HG02642 (cell line): ENCODE results near the gene TLN1.

ENCODE experiments used
- ATAC-seq: cut with Tn5 transposase; IDR thresholded peaks from one replicate; pipeline ENCODE4 v1.9.1; 2021; ENCODE audit warnings: mild to moderate bottlenecking; ENCODE audit not compliant: unreplicated experiment, poor library complexity

The TLN1 gene

DNA sequence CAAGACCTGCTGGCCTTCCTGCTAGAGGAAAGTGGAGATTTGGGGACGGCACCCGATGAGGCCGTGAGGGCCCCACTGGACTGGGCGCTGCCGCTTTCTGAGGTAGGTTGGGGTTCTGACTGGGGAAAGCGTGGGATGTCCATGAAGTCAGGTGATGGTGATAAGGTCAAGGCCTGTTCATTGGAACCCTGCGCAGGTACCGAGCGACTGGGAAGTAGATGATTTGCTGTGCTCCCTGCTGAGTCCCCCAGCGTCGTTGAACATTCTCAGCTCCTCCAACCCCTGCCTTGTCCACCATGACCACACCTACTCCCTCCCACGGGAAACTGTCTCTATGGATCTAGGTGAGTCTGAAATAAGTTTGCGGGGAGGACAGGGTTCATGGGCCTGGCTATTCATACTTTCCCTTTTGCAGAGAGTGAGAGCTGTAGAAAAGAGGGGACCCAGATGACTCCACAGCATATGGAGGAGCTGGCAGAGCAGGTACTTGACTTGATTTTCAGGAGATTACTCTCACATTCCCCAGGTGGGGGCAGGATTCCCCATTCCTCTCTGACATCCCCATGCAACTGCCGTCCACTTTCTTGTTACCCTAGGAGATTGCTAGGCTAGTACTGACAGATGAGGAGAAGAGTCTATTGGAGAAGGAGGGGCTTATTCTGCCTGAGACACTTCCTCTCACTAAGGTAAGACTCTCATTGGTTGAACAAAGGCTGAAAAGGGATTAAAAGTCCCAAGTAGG lies 976 bp upstream of the TLN1 start:
- ATAC-seq, result peak; percentile 1

DNA sequence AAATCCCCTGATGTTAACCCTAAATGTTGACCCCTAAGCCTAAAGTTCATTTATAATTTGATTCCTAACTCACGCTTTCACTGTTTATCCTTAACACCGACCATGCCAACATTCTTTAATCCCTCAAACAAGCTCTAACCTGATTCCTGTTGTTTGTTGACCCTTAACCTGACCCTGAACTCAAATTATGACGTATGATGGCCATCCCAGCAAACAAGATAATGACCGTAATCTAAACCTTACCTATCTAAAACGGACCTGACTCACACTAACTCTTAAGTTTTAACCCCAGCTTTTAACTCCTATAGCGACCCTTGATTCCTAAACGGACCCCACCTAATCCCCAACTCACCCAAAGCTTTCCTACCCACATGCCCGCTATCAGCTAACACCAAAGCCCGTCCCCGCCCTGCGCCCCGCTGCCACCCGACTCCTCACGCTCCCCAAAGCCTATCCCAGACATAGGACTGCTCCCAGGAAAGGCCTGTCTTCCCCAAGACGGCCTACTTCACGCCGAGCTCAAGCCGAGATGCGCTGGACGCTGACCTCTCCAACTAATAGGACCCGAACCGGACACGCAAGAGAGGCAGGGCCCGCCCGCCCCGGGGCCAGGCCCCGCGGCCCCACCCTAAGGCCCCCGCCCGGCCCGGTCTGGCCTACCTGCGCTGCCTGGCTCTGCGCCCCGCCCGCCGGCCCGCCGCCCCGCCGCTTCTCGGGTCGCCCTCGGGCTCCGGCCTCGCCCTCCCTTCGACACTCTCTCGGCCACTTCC lies 395 bp downstream of the TLN1 start:
- ATAC-seq, result peak; percentile 0

DNA sequence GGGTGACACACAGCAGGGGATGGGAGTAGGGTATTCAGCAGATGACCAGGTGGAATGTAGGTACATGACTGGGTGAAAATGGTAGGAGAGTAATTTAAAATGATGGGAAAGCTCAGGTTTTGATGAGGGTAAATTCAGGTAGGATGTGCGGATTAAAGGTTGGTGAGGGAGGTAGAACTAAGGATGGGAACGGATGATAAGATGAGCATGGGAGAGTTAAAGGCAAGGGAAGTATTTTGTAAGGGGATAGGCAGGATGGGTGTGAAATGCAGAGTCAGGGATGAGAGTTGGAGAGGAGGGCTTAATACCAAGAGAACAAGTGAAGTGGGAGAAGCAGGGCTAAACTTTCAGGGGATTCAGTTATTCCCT lies 1.5 kb downstream of the TLN1 start:
- no peak for ATAC-seq

DNA sequence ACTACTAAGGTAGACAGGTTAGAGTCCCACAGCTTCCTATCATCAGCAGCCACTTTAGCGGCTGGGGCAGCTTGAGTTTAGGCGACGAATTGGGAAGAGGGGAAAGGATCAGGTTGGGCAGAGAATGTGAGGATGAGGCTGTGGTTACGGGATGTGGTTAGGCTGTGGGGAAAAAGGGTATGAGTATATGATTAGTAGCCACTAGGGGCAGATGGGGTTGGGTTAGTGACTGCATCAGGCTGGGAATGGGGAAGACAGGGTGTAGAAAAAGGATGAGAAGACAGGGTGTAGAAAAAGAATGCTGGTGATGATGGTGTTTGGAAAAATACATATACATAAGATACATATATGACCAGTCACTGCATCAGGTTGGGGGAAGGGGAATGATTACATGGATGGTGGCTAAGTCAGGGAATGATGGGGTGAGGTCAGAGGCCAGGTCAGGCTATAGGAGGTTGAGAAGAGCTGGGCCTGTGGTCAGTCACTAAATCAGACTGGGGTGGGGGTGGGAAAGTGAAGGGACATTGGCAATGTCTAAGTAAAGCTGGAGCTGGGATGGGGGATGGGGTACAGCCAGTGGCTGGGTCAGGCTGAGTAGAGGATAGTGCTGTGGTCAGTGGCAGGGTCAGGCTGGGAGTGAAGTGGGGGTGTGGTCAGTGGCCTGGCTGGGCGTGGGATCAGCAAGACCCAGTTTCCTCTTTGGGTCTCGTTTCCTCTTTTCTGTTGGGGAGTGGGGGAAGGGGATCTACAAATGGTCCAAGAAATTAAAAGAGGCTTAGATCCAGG lies 2.1 kb downstream of the TLN1 start:
- ATAC-seq, result no peak

DNA sequence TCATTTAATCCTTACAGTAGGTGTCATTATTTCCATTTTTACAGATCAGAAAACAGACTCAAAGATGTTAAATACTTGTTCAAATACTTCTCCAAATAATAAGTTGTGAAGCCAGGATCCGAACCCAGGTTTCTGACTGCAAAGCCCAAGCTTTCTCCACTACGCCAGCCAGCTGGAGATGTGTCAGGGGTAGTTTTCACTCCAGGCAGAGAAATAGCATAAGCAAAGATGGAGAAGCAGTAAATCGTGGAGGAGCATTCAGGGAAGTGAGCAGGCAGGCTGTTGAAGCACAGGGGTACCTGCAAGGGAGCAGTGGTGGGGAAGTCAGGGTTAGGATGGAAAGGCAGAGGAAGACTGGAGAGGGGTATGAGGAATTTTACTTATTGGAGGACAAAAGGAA lies 2.9 kb downstream of the TLN1 start:
- ATAC-seq, result no peak

DNA sequence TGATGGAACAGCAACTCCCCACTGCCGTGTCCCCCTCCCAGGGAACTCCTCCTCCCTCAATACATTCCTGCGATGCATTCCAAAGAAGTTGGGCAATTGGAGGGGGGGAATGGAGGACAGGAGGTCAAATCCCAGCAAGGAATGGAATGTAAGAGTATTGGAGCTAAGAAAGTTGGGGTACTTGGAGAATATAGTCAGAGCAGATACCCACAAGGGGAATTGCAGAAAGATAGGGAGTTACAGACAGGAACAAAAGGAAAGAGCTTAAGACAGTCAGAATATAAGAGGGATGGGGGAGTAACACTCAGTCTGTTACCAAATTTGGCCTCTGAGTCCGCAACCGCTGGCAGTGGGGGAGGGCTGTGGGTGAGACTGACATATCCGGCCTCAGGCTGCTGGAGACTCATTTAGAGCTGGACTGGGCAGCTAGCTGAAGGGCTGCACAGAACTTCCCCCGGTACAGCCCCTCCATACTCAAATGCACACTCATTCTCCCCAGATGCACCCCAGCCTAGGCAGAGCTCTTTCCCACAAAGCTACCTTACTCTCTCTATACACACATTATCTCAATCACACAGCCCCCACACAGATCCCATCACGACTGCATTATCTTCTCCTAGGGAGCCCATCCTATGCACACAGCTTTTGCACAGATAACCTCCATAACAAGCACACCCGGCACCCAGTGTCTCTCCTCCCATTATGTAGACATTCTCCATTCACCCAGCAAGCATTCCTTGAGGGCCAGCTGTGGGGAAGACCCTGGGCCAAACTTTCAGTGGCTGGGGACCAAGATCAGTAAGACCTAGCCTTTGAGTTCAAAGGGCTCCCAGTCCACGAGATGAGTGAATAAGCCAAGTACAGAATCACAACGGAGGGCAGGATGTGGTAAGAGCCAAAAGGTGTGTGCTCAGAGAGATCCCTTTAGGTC lies 3.7 kb downstream of the TLN1 start:
- ATAC-seq, result no peak

DNA sequence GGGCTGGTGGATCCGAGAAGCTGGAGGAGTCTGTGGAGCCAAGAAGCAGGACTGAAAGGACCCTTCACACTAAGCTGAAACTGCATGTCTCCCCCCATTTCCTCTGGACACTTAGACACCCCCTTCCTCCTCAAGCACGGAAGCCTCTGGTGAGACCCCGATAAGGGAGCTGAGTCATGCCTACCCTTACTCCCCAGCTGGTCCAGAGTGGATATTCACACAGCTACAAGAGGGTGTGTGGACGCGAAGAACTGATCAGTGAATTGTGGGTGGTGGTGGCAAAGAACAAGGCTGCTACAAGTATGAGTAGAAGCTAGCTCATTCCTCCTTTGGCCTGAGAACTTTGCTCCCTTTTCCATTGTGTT lies 4.3 kb downstream of the TLN1 start:
- no peak for ATAC-seq

DNA sequence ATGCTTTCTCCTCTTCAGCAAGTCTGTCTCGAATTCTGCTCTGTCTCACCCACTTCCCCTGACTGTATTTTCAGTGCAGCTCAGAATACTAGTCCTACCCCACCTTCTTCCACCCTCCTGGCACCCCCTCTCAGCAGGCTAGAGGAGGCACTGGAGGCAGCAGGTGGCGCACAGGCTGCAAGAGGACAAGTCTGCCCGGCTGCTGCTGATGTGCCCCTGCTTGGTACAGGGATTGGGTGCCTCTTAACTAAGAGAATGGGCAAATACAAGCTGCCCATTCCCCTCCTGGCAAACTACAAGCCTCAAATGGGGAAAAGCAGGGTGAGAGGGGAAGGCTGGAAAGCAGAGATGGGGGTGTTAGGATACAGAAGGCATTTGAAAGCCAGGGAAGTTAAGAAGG lies 5.1 kb downstream of the TLN1 start:
- no peak for ATAC-seq

DNA sequence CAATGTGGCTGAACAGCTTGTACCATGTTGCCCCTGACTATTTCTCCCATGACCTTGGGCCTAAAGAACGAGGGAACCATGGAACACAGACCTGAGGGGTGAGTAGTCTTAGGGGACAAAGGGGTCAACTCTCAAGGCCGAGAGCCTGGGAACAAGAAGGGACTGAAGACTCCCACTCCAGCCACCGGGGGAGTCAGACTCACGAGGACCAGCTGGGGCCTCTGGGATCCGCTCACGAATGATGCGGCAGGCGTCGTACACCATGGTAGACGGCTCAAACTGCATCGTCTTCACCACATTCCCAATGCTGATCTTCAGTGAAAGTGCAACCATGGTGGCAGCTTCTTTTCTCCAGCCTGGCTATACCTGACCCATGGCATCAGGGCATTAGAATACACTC lies 6.6 kb downstream of the TLN1 start:
- no peak for ATAC-seq

DNA sequence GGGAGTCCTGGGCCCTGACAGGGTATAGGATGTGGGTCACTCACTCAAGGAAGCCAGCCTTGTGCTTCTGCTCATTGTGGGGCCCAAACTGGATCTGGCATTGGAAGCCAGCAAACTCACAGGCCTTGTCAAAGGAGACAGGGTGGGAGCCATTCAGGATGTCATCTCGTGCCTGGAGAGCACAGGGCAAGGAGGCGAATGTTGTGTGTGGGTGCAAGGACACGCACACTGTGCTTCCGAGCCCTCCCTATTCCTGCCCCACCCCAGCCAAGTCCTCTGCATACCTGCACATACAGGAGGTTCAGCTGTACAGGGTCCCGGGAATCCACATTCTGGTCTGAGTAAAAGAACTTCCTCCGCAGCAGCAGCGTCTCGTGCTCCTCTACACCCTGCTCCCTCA lies 8.1 kb downstream of the TLN1 start:
- ATAC-seq, result no peak

DNA sequence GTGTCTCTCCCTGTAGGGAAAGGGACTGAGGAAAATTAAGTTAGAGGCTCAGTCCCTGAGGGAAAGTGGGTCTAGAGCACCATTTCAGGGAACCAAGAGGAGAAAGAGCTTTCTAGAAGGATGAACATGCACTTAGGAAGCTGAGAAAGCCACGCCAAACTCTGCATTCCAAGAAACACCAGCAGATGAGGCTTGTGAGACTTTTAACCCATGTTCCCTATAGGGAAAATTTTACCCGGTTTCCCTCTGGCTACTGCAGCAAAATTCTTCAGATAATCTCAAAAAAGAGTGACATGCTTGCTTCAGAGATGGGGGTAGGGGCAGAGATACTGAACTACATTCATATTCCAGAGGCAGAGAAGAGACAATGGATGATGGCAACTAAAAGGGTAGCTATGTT lies 8.6 kb downstream of the TLN1 start:
- no peak for ATAC-seq

DNA sequence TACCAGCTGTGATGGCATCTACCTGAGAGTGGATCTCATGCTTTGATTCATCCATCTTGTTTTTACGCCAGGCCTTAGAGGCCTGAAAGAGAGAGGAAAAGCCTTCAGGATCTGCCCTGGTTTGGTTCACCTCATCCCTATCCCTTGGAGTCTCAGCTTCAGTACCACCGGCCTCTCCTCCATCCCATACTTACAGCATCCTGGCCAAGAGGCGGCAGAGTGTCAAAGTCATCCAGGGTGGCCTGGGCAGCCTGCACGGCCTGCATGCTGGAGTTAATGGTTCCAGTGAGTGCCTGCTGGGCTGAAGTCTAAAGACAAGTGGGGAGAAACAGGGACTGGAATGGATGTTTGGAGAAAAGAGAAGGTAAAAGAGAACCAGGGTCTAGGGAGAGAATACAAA lies 12.4 kb downstream of the TLN1 start:
- ATAC-seq, result no peak

DNA sequence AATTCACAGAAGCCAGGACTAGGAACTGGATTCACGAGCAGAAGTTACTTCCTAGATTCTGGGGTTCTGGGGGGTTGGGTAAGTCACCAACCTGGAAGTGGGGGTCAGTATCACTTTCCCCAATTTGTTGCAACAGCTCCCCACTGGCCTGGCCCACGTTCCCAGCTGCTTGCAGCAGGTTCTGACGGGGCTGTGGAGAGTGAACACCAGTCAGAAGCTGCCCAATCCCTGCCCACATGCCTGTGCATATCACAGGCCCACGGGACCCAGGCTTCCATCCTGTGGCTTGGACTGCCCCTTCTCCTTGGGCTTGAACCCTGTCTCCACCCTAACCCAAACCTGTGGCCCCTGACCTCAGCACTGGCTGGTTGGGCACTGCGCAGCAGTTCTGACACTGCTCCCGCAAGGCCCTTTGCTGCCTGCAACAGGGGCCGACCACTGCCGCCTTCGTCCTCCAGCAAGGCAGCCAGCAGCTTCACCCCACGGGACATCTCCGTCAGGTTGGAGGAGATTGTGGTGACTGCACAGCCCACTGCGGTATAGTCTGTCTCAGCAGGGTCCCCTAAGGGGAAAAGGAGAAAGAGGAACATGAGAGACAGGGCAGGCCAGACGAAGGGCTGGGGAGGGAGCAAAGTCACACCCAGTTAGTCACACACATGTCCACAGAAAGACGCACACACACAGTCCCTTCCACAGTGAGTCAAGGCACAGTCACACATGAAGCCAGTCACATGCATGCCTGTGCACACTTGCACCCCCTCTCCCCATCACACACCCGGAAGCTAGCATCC lies 13.1 kb downstream of the TLN1 start:
- ATAC-seq, result no peak

DNA sequence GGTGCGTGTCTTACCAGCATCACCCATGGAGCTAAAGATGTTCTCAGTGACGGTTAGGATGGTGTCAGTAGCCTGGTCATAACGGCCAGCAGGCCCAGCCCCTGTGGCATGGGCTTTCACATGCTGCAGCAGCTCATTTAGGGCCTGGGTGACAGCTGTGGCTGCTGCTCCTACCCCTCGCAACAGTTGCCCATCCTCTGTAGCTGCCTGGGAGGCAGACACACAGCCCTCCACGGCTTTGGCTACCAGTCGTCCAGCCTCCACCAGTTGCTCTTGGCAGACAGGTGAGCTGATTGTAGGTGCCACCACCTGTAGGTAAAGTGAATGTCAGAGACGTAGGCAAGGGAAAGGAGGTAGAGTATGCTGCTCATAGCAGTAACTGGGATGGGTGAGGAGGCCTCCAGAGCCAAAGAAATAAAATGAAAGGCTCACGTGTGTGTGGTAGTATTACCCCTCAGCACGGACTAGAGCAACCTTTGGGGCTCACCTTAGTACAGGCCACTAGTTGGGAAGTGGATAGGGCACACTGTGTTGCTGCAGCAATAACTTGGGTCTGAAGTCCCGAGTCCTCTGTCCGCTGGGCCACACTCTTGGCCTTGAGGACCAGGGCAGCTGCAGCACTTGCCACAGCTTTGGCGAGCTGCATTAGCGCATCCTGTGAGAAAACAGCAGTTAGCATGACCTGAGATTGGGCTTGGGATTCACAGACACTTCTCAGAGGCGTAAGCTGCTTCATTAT lies 14.7 kb downstream of the TLN1 start:
- ATAC-seq, result no peak

DNA sequence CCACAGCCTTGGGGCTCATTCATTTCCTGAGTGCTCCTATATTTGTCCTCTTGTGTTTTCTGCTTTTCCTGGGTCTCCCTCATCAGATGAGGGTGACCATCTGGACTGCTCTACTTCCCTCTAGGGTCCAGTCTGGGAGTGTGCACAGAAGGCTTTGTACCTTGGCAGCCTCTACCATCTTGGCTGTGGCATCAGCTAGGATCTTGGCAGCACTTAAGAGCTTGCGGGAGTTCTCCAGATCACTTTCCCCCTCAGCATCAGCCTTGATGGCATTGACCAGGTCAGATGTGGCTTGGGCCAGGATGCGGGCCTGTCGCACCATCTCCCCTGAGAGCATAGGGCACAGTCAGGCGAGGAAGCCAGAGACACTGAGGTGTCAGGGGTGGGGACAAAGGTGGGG lies 15.8 kb downstream of the TLN1 start:
- ATAC-seq, result no peak

DNA sequence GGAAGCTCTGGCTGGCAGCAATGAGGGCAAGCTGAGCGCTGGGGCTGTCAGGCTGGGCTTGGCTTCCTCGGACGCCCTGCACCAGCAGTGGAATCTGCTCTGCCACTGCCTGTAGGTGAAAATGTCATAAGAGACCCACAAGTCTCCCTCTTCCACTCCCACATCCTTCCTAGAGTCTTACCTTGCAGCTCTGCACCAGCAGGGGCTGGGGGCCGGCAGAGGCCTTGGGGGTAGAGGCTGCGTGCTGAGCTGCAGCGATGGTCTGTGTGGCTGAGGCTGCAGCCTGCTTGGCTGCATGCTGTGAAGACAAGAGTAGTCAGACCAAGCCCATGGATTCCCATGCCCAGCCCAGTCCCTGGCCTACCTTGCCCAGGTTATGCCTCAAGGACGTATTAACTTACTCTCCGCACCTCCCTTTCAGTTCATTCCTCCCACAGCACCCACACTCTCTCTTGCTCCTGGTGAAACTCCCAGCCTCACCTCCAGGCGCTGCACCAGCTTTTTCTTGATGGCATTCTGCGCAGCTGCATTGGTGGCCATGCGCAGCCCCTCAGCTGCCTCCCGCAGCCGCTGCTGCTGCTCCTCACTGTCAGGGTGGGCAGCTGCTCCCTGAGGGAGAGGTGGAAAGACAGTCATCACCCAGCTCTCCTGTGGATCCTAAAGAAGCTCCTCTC lies 17.3 kb downstream of the TLN1 start:
- ATAC-seq, result no peak

DNA sequence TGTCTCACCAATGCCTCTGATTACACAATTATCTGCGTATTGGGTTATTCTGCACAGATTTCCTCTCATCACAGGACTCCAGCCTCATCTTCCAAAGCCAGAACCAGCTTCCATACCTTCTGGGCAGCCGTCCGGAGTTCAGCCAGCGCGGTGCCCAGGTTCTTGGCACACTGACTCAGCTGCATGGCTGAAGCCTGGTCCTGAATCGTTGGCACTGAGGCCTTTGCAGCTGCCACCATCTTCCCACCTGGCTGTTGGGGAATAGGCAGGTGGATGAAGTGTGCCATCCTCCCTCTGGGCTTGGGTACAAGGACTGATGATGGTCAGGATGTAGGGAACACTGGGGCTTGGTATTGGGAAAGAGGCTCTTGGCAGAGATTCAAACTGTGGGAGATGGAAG lies 17.9 kb downstream of the TLN1 start:
- no peak for ATAC-seq

DNA sequence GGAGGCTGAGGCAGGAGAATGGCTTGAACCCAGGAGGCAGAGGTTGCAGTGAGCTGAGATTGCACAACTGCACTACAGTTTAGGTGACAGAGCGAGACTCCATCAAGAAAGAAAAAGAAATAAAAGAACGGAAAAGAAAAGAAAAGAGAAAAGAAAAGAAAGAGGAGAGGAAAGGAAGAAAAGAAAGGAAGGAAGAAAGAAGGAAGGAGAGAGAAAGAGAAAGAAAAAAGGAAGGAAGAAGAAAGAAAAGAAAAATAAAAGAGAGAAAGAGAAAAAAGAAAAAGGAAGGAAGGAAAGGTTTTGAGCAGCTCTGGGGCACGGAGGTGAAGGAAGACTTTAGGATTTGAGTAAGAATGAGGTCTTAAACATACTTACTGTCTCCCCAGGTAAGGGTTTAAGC lies 18.4 kb downstream of the TLN1 start:
- no peak for ATAC-seq
